GM13977 (cell line): Measurements from ENCODE around the gene EIF1.

Source experiments
- DNase-seq: peaks from one replicate; pipeline ENCODE4 v3.0.0; 2012; ENCODE audit warnings: low spot score
- in situ Hi-C: fragments of 300-500 bp; cut with MboI; formaldehyde crosslinking; loops from one replicate; pipeline ENCODE4 v1.12.0; 2022; ENCODE audit warnings: low sequenced_read_pairs, low pct_unique_long_range_greater_than_20kb, mixed read lengths, inconsistent platforms; ENCODE audit not compliant: unreplicated experiment
- TF ChIP-seq, protein P1 (sequence below): IDR thresholded peaks from 2 replicates; pipeline ENCODE4 v1.5.1; 2012; ENCODE audit warnings: mild to moderate bottlenecking, control low read depth; ENCODE audit not compliant: insufficient read depth; ENCODE audit errors: extremely low read depth, missing control alignments

Gene EIF1

DNA sequence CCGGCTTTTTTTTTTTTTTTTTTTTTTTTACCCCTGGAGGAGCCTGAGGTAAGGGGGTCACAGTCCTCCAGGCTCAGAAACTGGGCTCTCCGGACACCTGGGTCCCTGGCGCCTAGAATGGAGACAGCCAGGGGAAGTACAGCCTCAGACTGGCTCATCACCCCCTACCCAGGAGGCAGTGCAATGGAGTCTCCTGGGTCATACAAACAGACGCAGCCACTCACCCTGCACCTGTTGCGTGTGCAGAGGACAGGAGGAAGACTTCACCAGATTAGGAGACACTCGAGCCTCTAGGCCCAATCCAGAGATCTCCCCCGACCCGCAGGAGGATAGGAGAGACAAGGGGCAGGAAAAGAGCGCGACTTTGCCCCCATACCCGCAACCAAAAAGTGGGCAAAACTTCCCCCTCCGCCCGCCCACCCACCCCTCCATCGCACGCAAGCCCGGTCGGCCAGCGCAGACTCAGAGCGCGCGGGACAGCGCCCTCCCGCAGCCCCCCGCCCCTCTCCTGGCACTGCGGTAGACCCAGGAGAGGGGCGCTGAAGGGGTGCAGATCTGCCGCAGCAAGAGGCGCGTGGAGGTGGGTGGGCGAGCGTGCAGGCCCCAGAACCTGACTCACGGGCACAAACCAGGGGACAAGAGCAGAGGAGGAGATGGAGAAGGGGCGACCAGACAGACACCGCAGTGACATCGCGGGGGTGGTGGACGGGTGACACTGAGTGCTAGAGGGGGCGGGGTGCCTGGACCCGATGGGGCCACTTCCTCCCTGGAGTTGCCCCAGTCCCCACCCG, 44.9 kb downstream of the EIF1 start:
- no peak for DNase-seq
- in situ Hi-C loops, result loop anchor here (25.0 kb wide), 1 partner anchor 379 kb away; the partner anchor contains the start of genes DHX58, HSPB9 and KAT2A
- TF ChIP-seq, protein P1, sequence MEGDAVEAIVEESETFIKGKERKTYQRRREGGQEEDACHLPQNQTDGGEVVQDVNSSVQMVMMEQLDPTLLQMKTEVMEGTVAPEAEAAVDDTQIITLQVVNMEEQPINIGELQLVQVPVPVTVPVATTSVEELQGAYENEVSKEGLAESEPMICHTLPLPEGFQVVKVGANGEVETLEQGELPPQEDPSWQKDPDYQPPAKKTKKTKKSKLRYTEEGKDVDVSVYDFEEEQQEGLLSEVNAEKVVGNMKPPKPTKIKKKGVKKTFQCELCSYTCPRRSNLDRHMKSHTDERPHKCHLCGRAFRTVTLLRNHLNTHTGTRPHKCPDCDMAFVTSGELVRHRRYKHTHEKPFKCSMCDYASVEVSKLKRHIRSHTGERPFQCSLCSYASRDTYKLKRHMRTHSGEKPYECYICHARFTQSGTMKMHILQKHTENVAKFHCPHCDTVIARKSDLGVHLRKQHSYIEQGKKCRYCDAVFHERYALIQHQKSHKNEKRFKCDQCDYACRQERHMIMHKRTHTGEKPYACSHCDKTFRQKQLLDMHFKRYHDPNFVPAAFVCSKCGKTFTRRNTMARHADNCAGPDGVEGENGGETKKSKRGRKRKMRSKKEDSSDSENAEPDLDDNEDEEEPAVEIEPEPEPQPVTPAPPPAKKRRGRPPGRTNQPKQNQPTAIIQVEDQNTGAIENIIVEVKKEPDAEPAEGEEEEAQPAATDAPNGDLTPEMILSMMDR, result no peak

GRCh38 chr17:41734139-41734948, 45.7 kb downstream of the EIF1 start, which contains the start of gene HAP1:
Gene HAP1, minus strand, starts transcription at chr17:41734643. Its CDS starts 9 bp downstream, at chr17:41734634.
- DNase-seq, result no peak
- in situ Hi-C loops, result loop anchor here (25.0 kb wide), 1 partner anchor 378 kb away; the partner anchor contains the start of genes DHX58, HSPB9 and KAT2A

GRCh38 chr17:41734949-41735313, 46.2 kb downstream of the EIF1 start:
- no peak for DNase-seq
- TF ChIP-seq, protein P1, result no peak
- in situ Hi-C loops, result loop anchor here (5.0 to 25.0 kb wide), 2 partner anchors 67 to 377 kb away; partner anchors contain the start of genes DHX58, HSPB9 and KAT2A

More at GRCh38 chr17:41734139-41734948, 45.7 kb downstream of the EIF1 start, which contains the start of gene HAP1:
- TF ChIP-seq, protein P1, result no peak

GRCh38 chr17:41735744-41736143, 47.1 kb downstream of the EIF1 start:
- in situ Hi-C loops, result loop anchor here (5.0 to 25.0 kb wide), 2 partner anchors 67 to 377 kb away; partner anchors contain the start of genes DHX58, HSPB9 and KAT2A

DNA sequence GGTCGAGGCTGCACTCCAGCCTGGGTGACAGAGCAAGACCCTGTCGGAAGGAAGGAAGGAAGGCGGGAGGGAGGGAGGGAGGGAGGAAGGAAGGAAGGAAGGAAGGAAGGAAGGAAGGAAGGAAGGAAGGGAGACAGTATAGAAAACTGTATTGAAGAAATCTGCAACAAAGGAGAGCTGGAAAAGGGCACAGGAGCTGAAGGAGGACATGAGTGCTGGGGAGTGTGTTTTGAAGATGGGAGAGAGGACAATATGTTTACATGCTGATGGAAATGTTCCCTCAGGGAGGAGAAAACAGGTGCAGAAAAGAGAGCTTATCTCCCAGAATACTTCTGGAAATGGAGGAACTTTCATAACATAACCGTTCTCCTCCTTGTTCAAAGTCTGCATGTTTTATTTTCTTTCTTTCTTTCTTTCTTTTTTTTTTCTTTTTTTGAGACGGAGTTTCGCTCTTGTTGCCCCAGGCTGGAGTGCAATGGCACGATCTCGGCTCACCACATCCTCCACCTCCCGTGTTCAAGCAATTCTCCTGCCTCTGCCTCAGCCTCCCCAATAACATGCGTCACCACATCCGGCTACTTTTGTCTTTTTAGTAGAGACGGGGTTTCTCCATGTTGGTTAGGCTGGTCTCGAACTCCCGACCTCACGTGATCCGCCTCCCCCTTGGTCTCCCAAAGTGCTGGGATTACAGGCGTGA, 48.4 kb downstream of the EIF1 start:
- in situ Hi-C loops, result loop anchor here (5.0 to 25.0 kb wide), 2 partner anchors 65 to 375 kb away; partner anchors contain the start of genes DHX58, HSPB9 and KAT2A
- DNase-seq, result no peak
- TF ChIP-seq, protein P1, result no peak

More at GRCh38 chr17:41735744-41736143, 47.1 kb downstream of the EIF1 start:
- TF ChIP-seq, protein P1, result no peak
- DNase-seq, result peak; percentile 23

- TF ChIP-seq, protein P1, result no peak
- in situ Hi-C loops, result loop anchor here (5.0 to 25.0 kb wide), 2 partner anchors 65 to 375 kb away; partner anchors contain the start of genes DHX58, HSPB9 and KAT2A
- DNase-seq, result no peak
Measured at GRCh38 chr17:41737680-41738023, 49.0 kb downstream of the EIF1 start.
